Measurements from ENCODE around the gene PACRG.

- TF ChIP-seq CTCF (IDR thresholded peaks at IDR 0.05; ENCODE audit: extremely low read depth in 1 of 2, insufficient read depth in 1 of 2, low read depth in 1 of 2, low read length in 2 of 2) (no peak), POLR2A (IDR thresholded peaks at IDR 0.05; ENCODE audit: low read depth, low read length) (no peak)
These were observed 101.4 kb downstream of the PACRG start for GRCh38 chr6:162829013-162829742.
